Measurements from ENCODE around the gene FAM120C. TPM values are rescaled to one million over a fixed set of nuclear protein-coding genes. Genes with fewer than 3 reads are reported as not detected.

The FAM120C gene
- total RNA-seq (1 to 10 TPM; 6.8 to 9.8 (median 8.1) TPM), polyA plus RNA-seq (3.0 TPM)
- long read RNA-seq, donor 1, full-length matches to known transcripts, result 1 of 3 reads
- long read RNA-seq, donor 1, partial matches to known transcripts, result 1 of 3 reads
- long read RNA-seq, donor 1, other reads (novel, unspliced or antisense), result 1 of 3 reads
- long read RNA-seq, donor 2, result 0 reads
- long read RNA-seq, donor 3, partial matches to known transcripts, result 1 of 6 reads
- long read RNA-seq, donor 3, other reads (novel, unspliced or antisense), result 5 of 6 reads
- long read RNA-seq, donor 4, partial matches to known transcripts, result 0 of 2 reads
- long read RNA-seq, donor 4, other reads (novel, unspliced or antisense), result 2 of 2 reads

GRCh38 chrX:54182864-54183613 is at the start of gene FAM120C:
Gene FAM120C (minus strand): TSS chrX:54183254. CDS start chrX:54183198, 56 bp downstream.
- peak; percentile 90 to 91 for ATAC-seq
- peak; percentile 72 to 89 (median 86) for DNase-seq
- Histone ChIP-seq H3K27ac (ENCODE audit: low read length) (peak within 1 kb of the TSS; percentile 94), H3K27me3 (ENCODE audit: control insufficient read depth, insufficient read depth) (no peaks in the 10 kb centered on the region), H3K4me1 (ENCODE audit: control insufficient read depth, insufficient read depth, low read length) (peaks cover 4% of the 10 kb centered on the region), H3K4me3 (ENCODE audit: low read length) (peak within 1 kb of the TSS; percentile 76), H3K9me3 (ENCODE audit: control insufficient read depth, low read length) (no peaks in the 10 kb centered on the region)
- 1% methylated on average over 68 of the region's 70 CpGs for WGBS
- intact Hi-C loops (cut with DNase I), result no loop called here

- Histone ChIP-seq H3K27me3 (ENCODE audit: control insufficient read depth, insufficient read depth) (no peaks in the 10 kb centered on the region), H3K4me3 (ENCODE audit: low read length) (no peak overlapping the region), H3K9me3 (ENCODE audit: control insufficient read depth, low read length) (no peaks in the 10 kb centered on the region), H3K27ac (ENCODE audit: low read length) (no peak overlapping the region), H3K4me1 (ENCODE audit: control insufficient read depth, insufficient read depth, low read length) (no peaks in the 10 kb centered on the region)
- intact Hi-C loops (cut with DNase I), result no loop called here
- no peak for DNase-seq
- ATAC-seq, result no peak
- 67% methylated on average over 4 of the region's 4 CpGs for WGBS
Observed at GRCh38 chrX:54230435-54231148, 47.5 kb upstream of the FAM120C start.

GRCh38 chrX:54223581-54223980 is 40.5 kb upstream of the FAM120C start:
- DNase-seq, result no peak

GRCh38 chrX:54213603-54214002 is 30.5 kb upstream of the FAM120C start:
- H3K9me3 ChIP-seq (ENCODE audit: control insufficient read depth, low read length), result no peaks in the 10 kb centered on the region
- ATAC-seq (no peak), DNase-seq (no peak)
- H3K4me1 ChIP-seq (ENCODE audit: control insufficient read depth, insufficient read depth, low read length), result no peaks in the 10 kb centered on the region
- 94% methylated on average over 3 of the region's 3 CpGs for WGBS
- H3K27ac ChIP-seq (ENCODE audit: low read length), result no peak overlapping the region
- H3K4me3 ChIP-seq (ENCODE audit: low read length), result no peak overlapping the region
- intact Hi-C loops (cut with DNase I), result no loop called here
- H3K27me3 ChIP-seq (ENCODE audit: control insufficient read depth, insufficient read depth), result no peaks in the 10 kb centered on the region

More at GRCh38 chrX:54223581-54223980, 40.5 kb upstream of the FAM120C start:
- intact Hi-C loops (cut with DNase I), result no loop called here
- 76% methylated on average over 2 of the region's 2 CpGs for WGBS
- no peaks in the 10 kb centered on the region for H3K27me3 ChIP-seq (ENCODE audit: control insufficient read depth, insufficient read depth)
- H3K4me3 ChIP-seq (ENCODE audit: low read length), result no peak overlapping the region
- no peaks in the 10 kb centered on the region for H3K4me1 ChIP-seq (ENCODE audit: control insufficient read depth, insufficient read depth, low read length)
- no peak overlapping the region for H3K27ac ChIP-seq (ENCODE audit: low read length)
- no peak for ATAC-seq
- no peaks in the 10 kb centered on the region for H3K9me3 ChIP-seq (ENCODE audit: control insufficient read depth, low read length)

- no peaks in the 10 kb centered on the region for H3K9me3 ChIP-seq (ENCODE audit: control insufficient read depth, low read length)
- H3K27me3 ChIP-seq (ENCODE audit: control insufficient read depth, insufficient read depth), result no peaks in the 10 kb centered on the region
- H3K4me3 ChIP-seq (ENCODE audit: low read length), result no peak overlapping the region
- intact Hi-C loops (cut with DNase I), result no loop called here
- no peaks in the 10 kb centered on the region for H3K4me1 ChIP-seq (ENCODE audit: control insufficient read depth, insufficient read depth, low read length)
- no peak for ATAC-seq
- no peak overlapping the region for H3K27ac ChIP-seq (ENCODE audit: low read length)
- DNase-seq, result no peak
- WGBS, result 87% methylated on average over 3 of the region's 3 CpGs
Observed at GRCh38 chrX:54208531-54208930, 25.5 kb upstream of the FAM120C start.

- H3K4me1 ChIP-seq (ENCODE audit: control insufficient read depth, insufficient read depth, low read length), result no peaks in the 10 kb centered on the region
- H3K27ac ChIP-seq (ENCODE audit: low read length), result no peak overlapping the region
- no peak overlapping the region for H3K4me3 ChIP-seq (ENCODE audit: low read length)
- no peaks in the 10 kb centered on the region for H3K27me3 ChIP-seq (ENCODE audit: control insufficient read depth, insufficient read depth)
- ATAC-seq, result no peak
- no peak for DNase-seq
- intact Hi-C loops (cut with DNase I), result no loop called here
- H3K9me3 ChIP-seq (ENCODE audit: control insufficient read depth, low read length), result no peaks in the 10 kb centered on the region
- 69% methylated on average over 6 of the region's 6 CpGs for WGBS
Observed at GRCh38 chrX:54198262-54198661, 15.2 kb upstream of the FAM120C start.

- Histone ChIP-seq H3K27me3 (ENCODE audit: control insufficient read depth, insufficient read depth) (no peaks in the 10 kb centered on the region), H3K9me3 (ENCODE audit: control insufficient read depth, low read length) (no peaks in the 10 kb centered on the region), H3K4me1 (ENCODE audit: control insufficient read depth, insufficient read depth, low read length) (no peaks in the 10 kb centered on the region), H3K27ac (ENCODE audit: low read length) (no peak overlapping the region), H3K4me3 (ENCODE audit: low read length) (no peak overlapping the region)
- intact Hi-C loops (cut with DNase I), result no loop called here
- DNase-seq (no peak), ATAC-seq (no peak)
Observed at GRCh38 chrX:54194982-54195588, 12.0 kb upstream of the FAM120C start.

- no peak for ATAC-seq
- 83% methylated on average over 4 of the region's 4 CpGs for WGBS
- no peak overlapping the region for H3K27ac ChIP-seq (ENCODE audit: low read length)
- intact Hi-C loops (cut with DNase I), result no loop called here
- no peaks in the 10 kb centered on the region for H3K9me3 ChIP-seq (ENCODE audit: control insufficient read depth, low read length)
- no peaks in the 10 kb centered on the region for H3K27me3 ChIP-seq (ENCODE audit: control insufficient read depth, insufficient read depth)
- H3K4me1 ChIP-seq (ENCODE audit: control insufficient read depth, insufficient read depth, low read length), result no peaks in the 10 kb centered on the region
- H3K4me3 ChIP-seq (ENCODE audit: low read length), result no peak overlapping the region
- DNase-seq, result no peak
Observed at GRCh38 chrX:54193085-54193821, 10.2 kb upstream of the FAM120C start.

- DNase-seq (no peak), ATAC-seq (no peak)
- Histone ChIP-seq H3K27ac (ENCODE audit: low read length) (no peak overlapping the region), H3K9me3 (ENCODE audit: control insufficient read depth, low read length) (no peaks in the 10 kb centered on the region), H3K4me1 (ENCODE audit: control insufficient read depth, insufficient read depth, low read length) (peaks cover 4% of the 10 kb centered on the region), H3K4me3 (ENCODE audit: low read length) (no peak overlapping the region), H3K27me3 (ENCODE audit: control insufficient read depth, insufficient read depth) (no peaks in the 10 kb centered on the region)
- intact Hi-C loops (cut with DNase I), result no loop called here
- 89% methylated on average over 2 of the region's 2 CpGs for WGBS
Observed at GRCh38 chrX:54184474-54184873, 1.4 kb upstream of the FAM120C start.

GRCh38 chrX:54182194-54182863 is 725 bp downstream of the FAM120C start:
- peak overlapping the region; percentile 76 for H3K4me3 ChIP-seq (ENCODE audit: low read length)
- peaks cover 4% of the 10 kb centered on the region for H3K4me1 ChIP-seq (ENCODE audit: control insufficient read depth, insufficient read depth, low read length)
- no peaks in the 10 kb centered on the region for H3K9me3 ChIP-seq (ENCODE audit: control insufficient read depth, low read length)
- WGBS, result 1% methylated on average over 36 of the region's 36 CpGs
- peak overlapping the region; percentile 92 for H3K27ac ChIP-seq (ENCODE audit: low read length)
- H3K27me3 ChIP-seq (ENCODE audit: control insufficient read depth, insufficient read depth), result no peaks in the 10 kb centered on the region
- intact Hi-C loops (cut with DNase I), result no loop called here
- DNase-seq, result peak; percentile 70 to 87 (median 81)
- peak; percentile 84 to 91 for ATAC-seq
